KMS-11 (cell line): ENCODE data around the gene IGFBP5.

ENCODE experiments used
- H2AFZ ChIP-seq: fragments of 200-600 bp; sonication (generic); 2 replicates; pipeline ENCODE4 v1.6.1; 2016; ENCODE audit warnings: antibody characterized with exemption, mixed run types, low read depth
- H3K27ac ChIP-seq: fragments of 200-600 bp; sonication (generic); 2 replicates; pipeline ENCODE4 v1.6.1; 2016; ENCODE audit warnings: mild to moderate bottlenecking, mixed run types
- H3K27me3 ChIP-seq: fragments of 200-600 bp; sonication (generic); 2 replicates; pipeline ENCODE4 v1.6.1; 2017; ENCODE audit warnings: mild to moderate bottlenecking, low read depth, mixed run types, moderate library complexity; ENCODE audit not compliant: insufficient read depth
- H3K36me3 ChIP-seq: fragments of 200-600 bp; sonication (generic); 2 replicates; pipeline ENCODE4 v1.6.1; 2017; ENCODE audit warnings: mild to moderate bottlenecking, mixed run types; ENCODE audit not compliant: insufficient read depth
- H3K4me1 ChIP-seq: fragments of 200-600 bp; sonication (generic); 2 replicates; pipeline ENCODE4 v1.6.1; 2016; ENCODE audit warnings: mild to moderate bottlenecking, low read depth, mixed run types; ENCODE audit not compliant: poor library complexity, severe bottlenecking
- H3K4me2 ChIP-seq: fragments of 200-600 bp; sonication (generic); 2 replicates; pipeline ENCODE4 v1.7.0; 2016; ENCODE audit warnings: mild to moderate bottlenecking, mixed run types
- H3K4me3 ChIP-seq: fragments of 200-600 bp; sonication (generic); IDR thresholded peaks from 2 replicates; pipeline ENCODE4 v1.6.1; 2017; ENCODE audit warnings: low read depth, low read length, mixed read lengths; ENCODE audit not compliant: insufficient read depth
- H3K79me2 ChIP-seq: fragments of 200-600 bp; sonication (generic); 2 replicates; pipeline ENCODE4 v1.6.1; 2016; ENCODE audit warnings: low read depth, mixed run types; ENCODE audit not compliant: insufficient read depth
- H3K9ac ChIP-seq: fragments of 200-600 bp; sonication (generic); 2 replicates; pipeline ENCODE4 v1.6.1; 2016; ENCODE audit warnings: mild to moderate bottlenecking, mixed run types
- H4K20me1 ChIP-seq: fragments of 200-600 bp; sonication (generic); 2 replicates; pipeline ENCODE4 v1.6.1; 2016; ENCODE audit warnings: mild to moderate bottlenecking, mixed run types; ENCODE audit not compliant: insufficient read depth
- TF ChIP-seq, protein P1 (sequence below): fragments of 200-600 bp; sonication (generic); conservative IDR thresholded peaks from 2 replicates; pipeline ENCODE4 v1.6.1; 2017; ENCODE audit warnings: low read depth, mild to moderate bottlenecking, antibody characterized with exemption, low read length, moderate library complexity, mixed read lengths

The IGFBP5 gene

DNA sequence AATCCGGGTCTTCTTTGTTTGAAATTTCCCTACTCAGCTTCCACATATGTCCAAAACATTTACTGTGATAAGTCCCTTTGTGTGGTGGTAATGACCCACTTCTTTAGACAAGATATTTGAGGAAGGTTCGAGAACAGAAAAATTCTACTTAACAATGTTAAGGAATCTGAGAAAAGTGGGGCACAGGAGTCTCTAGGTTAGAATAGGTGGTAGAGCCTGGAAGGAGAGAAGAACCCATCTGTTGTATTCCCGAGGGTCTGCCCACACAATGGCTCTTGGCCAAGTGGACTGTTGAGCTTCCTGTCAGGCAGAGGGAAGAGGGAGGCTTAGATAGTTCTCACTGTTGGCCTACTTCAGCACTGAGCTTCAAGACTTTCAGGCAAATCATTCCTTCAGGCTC lies 57.9 kb downstream of the IGFBP5 start:
- no peak overlapping the region for H3K27ac ChIP-seq
- no peaks in the 10 kb centered on the region for H3K79me2 ChIP-seq
- H3K4me3 ChIP-seq: no peak overlapping the region

DNA sequence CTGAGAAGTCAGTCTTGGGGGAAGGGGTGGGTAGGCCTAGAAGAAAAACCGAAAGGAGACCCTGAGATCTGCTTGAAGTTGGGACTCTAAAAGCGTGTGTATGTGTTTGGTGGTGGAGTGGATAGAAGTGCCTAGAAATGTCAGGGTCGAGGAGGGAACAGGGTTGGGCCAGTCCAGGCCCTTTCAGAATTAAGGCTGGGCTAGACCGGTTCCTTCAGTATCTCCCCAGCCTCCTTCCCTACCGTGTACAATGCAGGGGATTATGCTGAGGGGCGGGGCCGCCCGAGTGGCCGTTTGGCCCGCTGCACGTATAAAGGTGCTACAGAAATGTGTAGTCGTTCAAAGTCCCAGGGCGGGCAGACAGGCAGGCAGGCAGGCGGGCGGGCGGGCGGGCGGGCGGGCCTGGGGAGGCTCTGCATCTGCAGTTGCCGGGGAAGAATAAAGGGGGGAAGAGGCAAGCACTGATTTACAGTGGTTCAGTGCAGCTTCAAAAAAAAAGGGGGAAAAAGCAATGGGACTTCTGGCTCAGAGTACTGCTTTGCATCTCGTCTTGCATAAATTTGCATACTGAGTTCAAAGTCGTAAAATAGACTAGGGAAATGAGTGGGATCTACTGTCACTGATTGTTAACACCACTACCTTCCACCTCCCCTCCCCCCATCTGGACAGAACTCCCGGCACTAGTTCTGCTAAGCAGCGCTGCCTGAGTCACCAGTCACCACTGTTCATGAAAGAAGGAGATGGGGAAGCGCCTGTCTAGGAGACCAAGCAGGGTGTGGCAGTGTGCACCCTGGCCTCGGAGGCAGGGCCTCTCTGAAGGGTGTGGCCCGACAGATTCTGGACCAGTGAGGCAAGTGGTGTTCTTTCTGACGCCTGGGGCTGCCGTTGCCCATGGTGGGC lies 58.5 kb downstream of the IGFBP5 start:
- H3K4me2 ChIP-seq: no peak overlapping the region
- H3K27me3 ChIP-seq: no peaks in the 10 kb centered on the region
- TF ChIP-seq, protein P1, sequence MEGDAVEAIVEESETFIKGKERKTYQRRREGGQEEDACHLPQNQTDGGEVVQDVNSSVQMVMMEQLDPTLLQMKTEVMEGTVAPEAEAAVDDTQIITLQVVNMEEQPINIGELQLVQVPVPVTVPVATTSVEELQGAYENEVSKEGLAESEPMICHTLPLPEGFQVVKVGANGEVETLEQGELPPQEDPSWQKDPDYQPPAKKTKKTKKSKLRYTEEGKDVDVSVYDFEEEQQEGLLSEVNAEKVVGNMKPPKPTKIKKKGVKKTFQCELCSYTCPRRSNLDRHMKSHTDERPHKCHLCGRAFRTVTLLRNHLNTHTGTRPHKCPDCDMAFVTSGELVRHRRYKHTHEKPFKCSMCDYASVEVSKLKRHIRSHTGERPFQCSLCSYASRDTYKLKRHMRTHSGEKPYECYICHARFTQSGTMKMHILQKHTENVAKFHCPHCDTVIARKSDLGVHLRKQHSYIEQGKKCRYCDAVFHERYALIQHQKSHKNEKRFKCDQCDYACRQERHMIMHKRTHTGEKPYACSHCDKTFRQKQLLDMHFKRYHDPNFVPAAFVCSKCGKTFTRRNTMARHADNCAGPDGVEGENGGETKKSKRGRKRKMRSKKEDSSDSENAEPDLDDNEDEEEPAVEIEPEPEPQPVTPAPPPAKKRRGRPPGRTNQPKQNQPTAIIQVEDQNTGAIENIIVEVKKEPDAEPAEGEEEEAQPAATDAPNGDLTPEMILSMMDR: no peak
- no peak overlapping the region for H3K27ac ChIP-seq
- H4K20me1 ChIP-seq: no peaks in the 10 kb centered on the region
- no peak overlapping the region for H2AFZ ChIP-seq
- no peak overlapping the region for H3K9ac ChIP-seq
- no peaks in the 10 kb centered on the region for H3K4me1 ChIP-seq
- no peaks in the 10 kb centered on the region for H3K79me2 ChIP-seq
- H3K36me3 ChIP-seq: no peaks in the 10 kb centered on the region
- H3K4me3 ChIP-seq: no peak overlapping the region

More for the DNA sequence above, 57.9 kb downstream of the IGFBP5 start:
- H3K4me1 ChIP-seq: no peaks in the 10 kb centered on the region
- TF ChIP-seq, protein P1: no peak
- no peak overlapping the region for H3K4me2 ChIP-seq
- H3K9ac ChIP-seq: no peak overlapping the region
- H4K20me1 ChIP-seq: no peaks in the 10 kb centered on the region
- H3K36me3 ChIP-seq: no peaks in the 10 kb centered on the region
- H2AFZ ChIP-seq: no peak overlapping the region
- no peaks in the 10 kb centered on the region for H3K27me3 ChIP-seq

DNA sequence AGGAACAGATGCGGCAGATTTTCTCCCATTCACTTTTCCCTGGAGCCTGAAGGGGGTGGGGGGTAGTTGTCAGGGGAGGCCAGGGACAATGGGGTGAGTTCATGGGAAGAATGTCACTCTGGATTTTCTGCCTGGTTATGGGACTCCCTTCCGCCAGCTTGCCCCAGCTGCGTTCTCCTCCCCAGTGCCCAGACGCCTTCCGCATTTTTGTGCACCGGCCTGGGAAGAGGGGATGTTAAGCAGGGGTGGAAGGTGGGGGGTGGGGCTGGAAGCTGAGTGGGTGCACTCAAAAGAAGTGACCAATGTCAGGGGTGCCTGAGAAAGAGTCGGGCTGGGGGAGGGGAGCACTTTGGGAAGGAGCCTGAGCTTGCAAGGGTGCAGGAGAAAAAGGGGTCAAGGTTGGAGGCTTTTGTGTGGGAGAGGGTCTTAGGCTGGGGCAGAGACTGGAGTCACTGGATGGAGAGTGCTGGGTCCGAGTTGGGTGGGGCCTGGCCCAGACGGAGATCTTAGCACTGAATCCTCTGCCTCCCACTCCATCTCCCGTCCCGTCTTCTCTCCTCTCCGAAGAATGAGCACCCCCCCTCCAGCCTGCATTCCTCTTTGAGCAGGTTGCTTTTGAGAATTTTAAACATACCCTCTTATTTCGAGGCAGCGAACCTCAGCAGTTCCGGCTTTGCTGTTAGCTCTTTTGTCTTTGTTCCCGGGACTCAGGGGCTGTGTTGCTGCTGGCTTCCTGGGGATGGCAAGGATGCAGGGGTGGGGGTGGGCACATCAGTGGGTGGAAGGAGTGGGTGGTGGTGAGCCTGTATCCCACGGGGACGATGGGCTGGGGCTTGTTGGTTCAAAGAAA lies 59.4 kb downstream of the IGFBP5 start:
- H4K20me1 ChIP-seq: no peaks in the 10 kb centered on the region
- no peaks in the 10 kb centered on the region for H3K27me3 ChIP-seq
- H3K79me2 ChIP-seq: no peaks in the 10 kb centered on the region
- TF ChIP-seq, protein P1: no peak
- no peak overlapping the region for H2AFZ ChIP-seq
- H3K27ac ChIP-seq: no peak overlapping the region
- no peaks in the 10 kb centered on the region for H3K4me1 ChIP-seq
- H3K36me3 ChIP-seq: no peaks in the 10 kb centered on the region
- H3K4me2 ChIP-seq: no peak overlapping the region
- H3K9ac ChIP-seq: no peak overlapping the region
- no peak overlapping the region for H3K4me3 ChIP-seq

DNA sequence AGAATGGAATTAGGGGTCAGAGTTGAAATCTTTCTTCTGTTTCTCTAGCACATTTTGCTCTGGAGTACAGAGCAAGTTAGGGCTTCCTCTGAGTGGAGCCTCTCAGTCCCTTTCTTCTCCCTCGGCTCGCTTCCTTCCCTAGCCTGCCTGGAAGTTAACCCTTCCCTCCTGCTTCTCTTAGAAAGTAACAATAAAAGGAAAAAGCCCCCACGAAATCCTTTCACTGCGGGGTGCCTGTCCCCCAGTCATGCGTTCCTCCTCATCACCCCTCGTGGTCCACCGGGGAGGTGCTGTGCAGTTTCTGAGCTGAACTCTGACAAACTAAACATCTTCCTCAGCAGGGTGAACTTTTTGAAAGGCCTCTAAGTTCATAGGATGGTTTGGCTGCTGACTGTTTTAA lies 60.2 kb downstream of the IGFBP5 start:
- Histone ChIP-seq H3K4me3 (no peak overlapping the region), H3K4me1 (no peaks in the 10 kb centered on the region), H2AFZ (no peak overlapping the region)

More for the DNA sequence above, 60.2 kb downstream of the IGFBP5 start:
- H3K27me3 ChIP-seq: no peaks in the 10 kb centered on the region
- H3K27ac ChIP-seq: no peak overlapping the region
- H3K9ac ChIP-seq: no peak overlapping the region
- H3K36me3 ChIP-seq: no peaks in the 10 kb centered on the region
- H4K20me1 ChIP-seq: no peaks in the 10 kb centered on the region
- TF ChIP-seq, protein P1: no peak
- no peaks in the 10 kb centered on the region for H3K79me2 ChIP-seq
- no peak overlapping the region for H3K4me2 ChIP-seq
